GM21367 (cell line): ENCODE data around the gene PWWP3B.
"Not testable (repeated sequence)": the region's sequence is repeated elsewhere in the genome, so short reads cannot be mapped to it uniquely, and the experiment has no call there.

Source experiments
- ATAC-seq: cut with Tn5 transposase; IDR thresholded peaks from one replicate; pipeline ENCODE4 v1.9.1; 2021; ENCODE audit not compliant: unreplicated experiment

The PWWP3B gene

GRCh38 chrX:106168107-106168506, at the start of gene PWWP3B:
TSS of gene PWWP3B (plus strand) at chrX:106168305. CDS start at chrX:106205433, 37,128 bp downstream.
- no peak for ATAC-seq

GRCh38 chrX:106139048-106139447, 29.1 kb upstream of the PWWP3B start:
- ATAC-seq = no peak

GRCh38 chrX:106144755-106145639, 23.1 kb upstream of the PWWP3B start:
- ATAC-seq = no peak

GRCh38 chrX:106150701-106151100, 17.4 kb upstream of the PWWP3B start:
- no peak for ATAC-seq

- no peak for ATAC-seq
These were observed 8.2 kb upstream of the PWWP3B start for GRCh38 chrX:106159861-106160282.

GRCh38 chrX:106170318-106170717, 2.2 kb downstream of the PWWP3B start:
- ATAC-seq = no peak

GRCh38 chrX:106171293-106171820, 3.3 kb downstream of the PWWP3B start:
- ATAC-seq = no peak

GRCh38 chrX:106177106-106177981, 9.2 kb downstream of the PWWP3B start:
- ATAC-seq = no peak

- no peak for ATAC-seq
These were observed 9.8 kb downstream of the PWWP3B start for GRCh38 chrX:106177982-106178321.

- no peak for ATAC-seq
These were observed 10.7 kb downstream of the PWWP3B start for GRCh38 chrX:106178826-106179225.

- not testable (repeated sequence) for ATAC-seq
These were observed 15.6 kb downstream of the PWWP3B start for GRCh38 chrX:106183685-106184084.

- ATAC-seq = no peak
These were observed 33.5 kb downstream of the PWWP3B start for GRCh38 chrX:106201502-106202178.

- no peak for ATAC-seq
These were observed 35.2 kb downstream of the PWWP3B start for GRCh38 chrX:106203315-106203714.

GRCh38 chrX:106208154-106208553, 40.0 kb downstream of the PWWP3B start:
- ATAC-seq = no peak
